H1 (cell line): ENCODE measurements around the gene EDEM1.

ENCODE experiments used
- CHD2 ChIP-seq: IDR thresholded peaks from 2 replicates; pipeline ENCODE4 v1.6.1; 2012; ENCODE audit warnings: low read length, improper control_type of control experiment
- CTCF ChIP-seq, 3 experiments: IDR thresholded peaks; 1 replicate in 2 of 3; 2 replicates in 1 of 3; pipeline versions ENCODE4 v1.5.1 to v1.6.1; 2011; ENCODE audit warnings: low read length in 3 of 3, mild to moderate bottlenecking in 3 of 3, inconsistent platforms in 2 of 3, low read depth in 1 of 3, moderate library complexity in 1 of 3; ENCODE audit not compliant: insufficient read depth in 1 of 3; ENCODE audit errors: control extremely low read depth in 1 of 3
- EGR1 ChIP-seq: IDR thresholded peaks from 2 replicates; pipeline ENCODE4 v1.6.1; 2011; ENCODE audit warnings: low read depth, low read length, borderline replicate concordance
- EP300 ChIP-seq, 2 experiments: IDR thresholded peaks; 1 replicate in 1 of 2; 2 replicates in 1 of 2; pipeline ENCODE4 v1.6.1; 2011 to 2012; ENCODE audit warnings: low read depth in 2 of 2, low read length in 2 of 2, mild to moderate bottlenecking in 2 of 2, borderline replicate concordance in 1 of 2, inconsistent platforms in 1 of 2, moderate library complexity in 1 of 2
- NANOG ChIP-seq: IDR thresholded peaks from 2 replicates; pipeline ENCODE4 v1.6.1; 2011; ENCODE audit warnings: low read length, low read depth, mild to moderate bottlenecking, inconsistent platforms; ENCODE audit not compliant: insufficient read depth, poor library complexity, severe bottlenecking
- PHF8 ChIP-seq: fragments of 200-600 bp; sonication (generic); conservative IDR thresholded peaks from 2 replicates; pipeline ENCODE4 v1.7.1; 2012; ENCODE audit warnings: low read depth, mild to moderate bottlenecking, inconsistent platforms, low read length, moderate library complexity
- POLR2A ChIP-seq, 2 experiments: IDR thresholded peaks; 1 replicate in 1 of 2; 2 replicates in 1 of 2; pipeline ENCODE4 v1.6.1; 2011; ENCODE audit warnings: low read depth in 2 of 2, low read length in 2 of 2, mild to moderate bottlenecking in 2 of 2; ENCODE audit errors: control extremely low read depth in 1 of 2
- POLR2AphosphoS5 ChIP-seq: IDR thresholded peaks from 2 replicates; pipeline ENCODE4 v1.6.1; 2011; ENCODE audit warnings: low read depth, low read length
- SIN3A ChIP-seq, 2 experiments: IDR thresholded peaks in 1 of 2; conservative IDR thresholded peaks in 1 of 2; 2 replicates each; pipeline ENCODE4 v1.6.1; 2011 to 2012; ENCODE audit warnings: low read length in 2 of 2, improper control_type of control experiment in 1 of 2, low read depth in 1 of 2, mild to moderate bottlenecking in 1 of 2
- TCF12 ChIP-seq: IDR thresholded peaks from 2 replicates; pipeline ENCODE4 v1.6.1; 2011; ENCODE audit warnings: low read depth, mild to moderate bottlenecking, low read length
- TF ChIP-seq, protein P1 (sequence below): IDR thresholded peaks from 2 replicates; pipeline ENCODE4 v1.6.1; 2012; ENCODE audit warnings: inconsistent platforms

DNA sequence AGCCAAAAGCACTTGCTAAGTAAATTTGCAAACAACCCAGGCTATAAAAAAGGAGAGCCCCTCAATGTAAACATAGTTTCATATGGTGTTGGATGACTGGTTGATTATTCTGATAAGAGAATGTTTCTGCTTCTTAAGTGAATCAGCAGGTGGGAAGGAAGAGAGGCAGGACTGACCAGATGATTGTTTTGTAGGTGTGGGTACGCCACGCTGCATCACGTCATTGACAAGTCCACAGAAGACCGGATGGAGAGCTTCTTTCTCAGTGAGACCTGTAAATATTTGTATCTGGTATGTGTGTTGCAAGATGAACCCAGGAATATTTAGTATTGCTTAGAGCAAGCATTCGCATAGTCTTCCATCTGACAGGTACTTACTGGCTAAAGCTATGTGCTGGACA lies 23.4 kb downstream of the EDEM1 start:
- TF ChIP-seq CTCF (IDR thresholded peaks at IDR 0.05; ENCODE audit: control extremely low read depth in 1 of 3, insufficient read depth in 1 of 3, low read depth in 1 of 3, low read length in 3 of 3) (no peak), EGR1 (no peak), POLR2AphosphoS5 (no peak), NANOG (no peak), PHF8 (no peak), TCF12 (no peak), POLR2A (IDR thresholded peaks at IDR 0.05; ENCODE audit: control extremely low read depth in 1 of 2, low read depth in 2 of 2, low read length in 2 of 2) (no peak), SIN3A (conservative IDR thresholded peaks at IDR 0.05 in 1 of 2, IDR thresholded peaks at IDR 0.05 in 1 of 2; ENCODE audit: low read depth in 1 of 2, low read length in 2 of 2) (no peak), CHD2 (no peak), EP300 (IDR thresholded peaks at IDR 0.05; ENCODE audit: borderline replicate concordance in 1 of 2, low read depth in 2 of 2, low read length in 2 of 2) (no peak)
- TF ChIP-seq, protein P1, sequence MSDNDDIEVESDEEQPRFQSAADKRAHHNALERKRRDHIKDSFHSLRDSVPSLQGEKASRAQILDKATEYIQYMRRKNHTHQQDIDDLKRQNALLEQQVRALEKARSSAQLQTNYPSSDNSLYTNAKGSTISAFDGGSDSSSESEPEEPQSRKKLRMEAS = no peak
